GM21717 (cell line): ENCODE data around the gene PATJ.
"Not testable (repeated sequence)": the region's sequence is repeated elsewhere in the genome, so short reads cannot be mapped to it uniquely, and the experiment has no call there.

Experiments used
- ATAC-seq: cut with Tn5 transposase; IDR thresholded peaks from one replicate; pipeline ENCODE4 v1.9.1; 2021; ENCODE audit warnings: mild to moderate bottlenecking, moderate library complexity; ENCODE audit not compliant: unreplicated experiment

PATJ gene

GRCh38 chr1:61875198-61875597 lies 132.9 kb downstream of the PATJ start:
- no peak for ATAC-seq

DNA sequence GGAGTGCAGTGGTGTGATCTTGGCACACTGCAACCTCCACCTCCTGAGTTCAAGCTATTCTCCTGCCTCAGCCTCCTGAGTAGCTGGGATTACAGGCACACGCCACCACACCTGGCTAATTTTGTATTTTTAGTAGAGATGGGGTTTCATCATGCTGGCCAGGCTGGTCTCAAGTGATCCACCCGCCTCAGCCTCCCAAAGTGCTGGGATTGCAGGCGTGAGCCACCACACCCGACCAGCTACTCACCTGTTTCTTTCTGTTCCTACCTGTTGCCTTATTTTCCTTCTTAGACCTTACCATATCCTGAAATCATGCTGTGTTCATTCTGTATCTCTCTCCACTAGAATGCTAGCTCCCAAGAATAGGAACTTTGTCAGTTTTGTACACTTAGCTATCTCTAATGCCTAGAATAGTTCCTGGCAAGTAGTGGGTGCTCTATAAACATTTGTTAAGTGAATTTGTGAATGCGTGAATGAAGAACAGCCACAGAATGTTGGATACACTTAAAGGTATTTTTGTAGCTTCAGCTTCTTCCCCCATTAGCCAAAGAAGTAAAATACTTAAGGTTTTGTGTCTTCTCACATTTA lies 137.7 kb downstream of the PATJ start:
- ATAC-seq: not testable (repeated sequence)

GRCh38 chr1:61887076-61887867 lies 145.0 kb downstream of the PATJ start:
- no peak for ATAC-seq

- no peak for ATAC-seq
Observed at GRCh38 chr1:61887931-61888564, 145.8 kb downstream of the PATJ start.

- no peak for ATAC-seq
Observed at GRCh38 chr1:61888808-61889207, 146.5 kb downstream of the PATJ start.

GRCh38 chr1:61890435-61890834 lies 148.2 kb downstream of the PATJ start:
- not testable (repeated sequence) for ATAC-seq

GRCh38 chr1:61892977-61893376 lies 150.7 kb downstream of the PATJ start:
- no peak for ATAC-seq

DNA sequence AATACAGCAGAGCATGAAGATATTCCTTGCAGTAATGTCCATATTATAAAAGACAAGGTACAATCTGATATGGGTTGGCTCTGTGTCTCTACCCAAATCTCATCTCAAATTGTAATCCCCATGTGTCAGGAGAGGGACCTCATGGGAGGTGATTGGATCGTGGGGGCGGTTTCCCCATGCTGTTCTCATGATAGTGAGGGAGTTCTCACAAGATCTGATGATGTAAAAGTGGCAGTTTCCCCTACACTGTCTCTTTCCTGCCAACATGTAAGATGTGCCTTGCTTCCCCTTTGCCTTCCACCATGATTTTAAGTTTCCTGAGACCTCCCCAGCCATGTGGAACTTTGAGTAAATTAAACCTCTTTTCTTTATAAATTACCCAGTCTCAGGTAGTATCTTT lies 152.0 kb downstream of the PATJ start:
- not testable (repeated sequence) for ATAC-seq

DNA sequence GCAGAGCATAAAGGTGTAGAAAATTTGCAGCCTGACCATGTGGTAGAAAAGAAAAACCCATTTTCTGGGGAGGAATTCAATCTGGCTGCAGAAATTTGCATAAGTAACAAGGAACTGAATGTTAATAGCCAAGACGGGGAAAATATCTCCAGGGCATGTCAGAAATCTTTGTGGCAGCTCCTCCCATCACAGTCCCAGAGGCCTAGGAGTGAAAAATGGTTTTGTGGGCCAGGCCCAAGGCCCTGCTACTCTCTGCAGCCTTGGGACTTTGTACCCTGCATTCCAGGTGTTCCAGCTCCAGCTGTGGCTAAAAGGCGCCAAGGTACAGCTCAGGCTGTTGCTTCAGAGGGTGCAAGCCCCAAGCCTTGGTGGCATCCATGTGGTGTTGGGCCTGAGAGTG lies 152.9 kb downstream of the PATJ start:
- ATAC-seq: no peak

DNA sequence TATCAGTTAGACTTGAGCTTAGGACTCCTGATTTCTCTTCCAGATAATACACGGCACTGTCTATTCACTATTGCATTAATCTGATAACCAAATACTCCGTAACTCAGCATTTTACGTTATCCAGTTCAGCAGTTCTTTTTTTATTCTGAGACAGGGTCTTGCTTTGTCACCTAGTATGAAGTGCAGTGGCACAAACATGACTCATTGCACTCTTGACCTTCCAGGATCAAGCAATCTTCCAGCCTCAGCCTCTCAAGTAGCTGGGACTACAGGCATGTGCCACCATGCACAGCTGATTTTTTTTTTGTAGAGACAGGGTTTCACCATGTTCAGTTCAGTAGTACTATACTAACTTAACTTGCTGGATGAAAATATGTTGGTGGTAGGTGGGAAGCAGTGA lies 156.4 kb downstream of the PATJ start:
- no peak for ATAC-seq

DNA sequence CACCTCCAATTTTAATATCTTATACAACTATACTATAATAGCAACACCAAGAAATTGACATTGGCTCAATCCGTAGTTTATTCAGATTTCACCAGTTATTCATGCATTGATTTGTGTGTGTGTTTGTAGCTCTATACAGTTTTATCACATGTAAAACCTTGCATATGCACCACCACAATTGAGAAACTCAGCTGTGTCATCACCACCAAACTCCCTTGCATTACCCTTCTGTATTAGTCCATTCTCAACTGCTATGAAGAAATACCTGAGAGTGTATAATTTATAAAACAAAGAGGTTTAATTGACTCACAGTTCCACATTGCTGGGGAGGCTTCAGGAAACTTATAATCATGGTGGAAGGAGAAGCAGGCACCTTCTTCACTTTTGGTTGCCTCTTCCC lies 162.1 kb downstream of the PATJ start:
- ATAC-seq: no peak

DNA sequence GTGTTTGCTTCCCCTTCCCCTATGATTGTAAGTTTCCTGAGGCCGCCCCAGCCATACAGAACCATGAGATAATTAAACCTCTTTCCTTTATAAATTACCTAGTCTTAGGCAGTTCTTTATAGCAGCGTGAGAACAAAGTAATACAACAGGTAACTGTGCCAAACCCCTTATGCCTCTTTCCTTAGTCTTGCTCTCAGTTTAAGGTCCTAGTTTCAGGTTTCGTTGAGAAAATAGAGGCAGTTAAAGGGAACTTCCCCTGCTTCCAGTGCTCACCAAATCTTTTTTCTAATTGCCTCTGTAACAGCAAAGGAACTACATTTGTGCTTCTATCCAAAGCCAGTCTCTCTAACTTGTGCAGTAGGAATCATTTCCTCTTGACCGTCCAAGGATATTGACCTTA lies 164.8 kb downstream of the PATJ start:
- no peak for ATAC-seq

- ATAC-seq: no peak
Observed at GRCh38 chr1:61910035-61910434, 167.8 kb downstream of the PATJ start.

DNA sequence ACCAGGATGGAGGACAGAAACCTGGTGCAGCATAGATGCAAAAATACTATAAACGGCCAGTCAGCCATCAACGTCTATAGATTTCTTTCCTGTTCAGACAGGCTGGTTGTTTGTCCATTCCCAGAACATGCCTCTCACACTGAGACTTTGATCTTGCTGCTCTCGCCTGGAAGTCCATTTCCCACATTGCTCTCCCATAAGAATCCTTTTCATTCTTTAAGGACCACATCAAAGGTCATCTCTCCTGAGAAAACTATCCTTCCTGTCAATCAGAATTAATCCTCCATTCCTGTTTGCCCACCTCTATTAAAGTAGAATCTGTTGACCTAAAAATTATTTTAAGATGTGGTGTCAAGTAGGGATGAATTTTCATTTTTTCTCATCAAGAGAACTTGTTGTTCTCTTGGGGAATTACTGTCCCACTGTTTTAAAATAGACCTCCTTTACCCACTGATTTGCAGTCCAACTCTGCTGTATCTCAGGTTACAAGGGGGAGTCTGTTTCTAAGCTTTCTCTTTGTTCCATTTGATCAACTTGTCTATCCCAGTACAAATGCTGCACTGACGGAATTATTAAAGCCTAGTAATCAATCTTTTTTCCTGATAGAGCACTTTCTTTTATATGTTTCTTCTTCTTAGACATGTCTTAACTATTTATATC lies 172.7 kb downstream of the PATJ start:
- ATAC-seq: no peak

DNA sequence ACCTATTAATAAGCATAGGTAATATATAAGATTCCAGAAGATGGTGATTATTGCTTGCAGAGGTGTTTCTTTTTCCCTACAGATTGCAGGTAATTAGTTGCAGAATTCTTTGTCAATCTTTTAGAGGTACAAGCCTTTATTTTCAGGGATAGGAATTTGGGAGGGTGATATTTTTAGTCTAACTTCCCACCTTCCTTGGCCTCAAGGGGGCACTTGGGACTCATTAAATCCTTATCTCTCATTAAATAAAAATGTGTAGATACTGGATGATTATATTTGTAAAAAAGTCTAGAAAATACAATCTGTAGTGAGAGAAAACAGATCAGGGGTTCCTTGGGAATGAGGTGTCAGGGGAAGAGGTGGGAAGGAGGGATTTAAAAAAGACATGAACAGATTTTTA lies 179.2 kb downstream of the PATJ start:
- ATAC-seq: no peak

DNA sequence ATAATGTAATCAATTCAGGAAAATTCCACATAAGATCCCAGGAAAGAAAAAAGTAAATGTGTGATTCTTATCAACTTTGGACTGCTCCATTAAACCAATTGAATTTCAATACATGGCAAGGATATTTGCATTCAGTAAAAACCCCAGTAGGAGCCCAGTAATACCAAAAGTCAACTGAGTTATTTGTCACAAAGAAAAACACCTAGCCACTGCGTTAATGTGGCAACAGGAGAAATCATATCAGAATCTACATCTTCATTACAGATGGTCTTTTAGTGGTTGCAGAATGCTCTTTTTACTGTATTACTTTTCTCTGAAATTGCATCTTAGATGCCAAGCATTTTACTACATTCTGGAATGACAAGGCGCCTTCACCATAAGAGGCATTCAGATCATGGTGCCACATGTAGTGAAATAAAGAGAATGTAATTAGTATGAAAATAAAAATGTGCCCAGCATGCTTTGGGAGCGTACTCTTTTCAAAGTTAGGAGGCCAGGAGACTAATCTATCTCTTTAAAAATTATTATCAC lies 180.7 kb downstream of the PATJ start:
- no peak for ATAC-seq

DNA sequence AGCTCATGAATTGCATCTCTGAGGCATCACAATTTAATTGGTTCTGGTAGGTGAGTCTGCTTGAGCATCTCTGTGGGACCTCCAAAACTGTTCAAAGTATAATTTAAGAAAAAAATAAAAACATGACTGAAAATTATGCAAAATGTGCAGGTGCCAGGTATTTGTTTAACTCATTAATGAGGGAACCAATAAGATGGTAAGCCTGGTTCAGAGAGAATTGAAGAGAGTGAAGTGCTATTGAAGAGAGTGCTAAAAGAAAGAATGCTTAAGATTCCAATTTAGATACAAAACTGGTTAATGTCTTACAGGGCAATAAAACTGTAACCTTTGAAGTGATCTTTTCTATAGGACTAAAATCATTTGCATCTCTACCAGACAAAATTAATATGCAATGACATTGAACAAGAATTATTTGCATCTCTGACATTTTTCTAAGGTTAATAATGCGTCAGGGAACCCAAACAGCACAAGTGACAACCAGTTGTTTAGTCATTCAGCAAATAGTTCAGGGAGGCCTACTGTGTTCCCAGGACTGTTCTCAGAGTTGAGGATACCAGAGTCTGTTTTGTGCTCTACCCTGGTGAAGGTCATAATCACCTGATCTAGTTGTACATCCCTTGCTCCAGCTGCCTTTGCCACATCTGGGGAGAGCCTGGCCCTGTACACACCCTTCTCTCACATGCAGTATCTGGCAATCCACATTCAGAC lies 183.5 kb downstream of the PATJ start:
- no peak for ATAC-seq

- ATAC-seq: no peak
Observed at GRCh38 chr1:61926597-61926996, 184.3 kb downstream of the PATJ start.

- ATAC-seq: no peak
Observed at GRCh38 chr1:61930116-61930645, 187.9 kb downstream of the PATJ start.

DNA sequence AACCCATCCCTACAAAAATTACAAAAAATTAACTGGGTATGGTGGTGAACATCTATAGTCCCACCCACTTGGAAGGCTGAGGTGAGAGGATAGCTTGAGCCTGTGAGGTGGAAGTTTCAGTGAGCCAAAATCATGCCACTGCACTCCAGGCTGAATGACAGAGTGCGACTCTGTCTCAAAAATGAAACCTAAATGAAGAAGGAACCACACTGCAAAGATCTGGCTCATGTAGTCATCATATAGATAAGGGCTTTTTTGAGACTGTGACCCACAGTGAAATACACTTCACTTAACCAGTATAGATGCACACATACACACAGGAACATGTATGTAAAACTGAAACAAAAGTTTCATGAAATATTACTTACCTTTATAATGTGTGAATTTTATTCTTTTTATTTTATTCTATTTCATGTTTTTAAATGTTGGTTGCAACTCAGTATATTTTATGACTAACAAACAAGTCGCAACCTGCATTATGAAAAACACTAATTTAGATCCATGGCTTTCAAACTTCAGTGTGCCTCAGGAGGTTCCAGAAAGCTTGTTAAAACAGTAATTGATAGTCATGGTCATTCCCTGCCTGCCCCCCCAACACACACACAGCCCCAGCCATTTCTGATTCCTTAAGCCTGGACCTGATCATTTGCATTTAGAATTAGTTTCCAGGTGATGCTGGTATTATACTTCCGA lies 189.5 kb downstream of the PATJ start:
- no peak for ATAC-seq
